Natural killer cell (primary cell): ENCODE data around the gene MAGIX. TPM values are rescaled to one million over a fixed set of nuclear protein-coding genes. Genes with fewer than 3 reads are reported as not detected.

Experiments used
- ATAC-seq, 3 donors: fragments of 150-1000 bp in 2 of 3; fragments of 200-7000 bp in 1 of 3; cut with Tn5 transposase; 1 replicate in 1 of 3; 2 replicates in 2 of 3; pipeline ENCODE4 v1.10.0; 2021; ENCODE audit warnings: mild to moderate bottlenecking in 2 of 3, moderate library complexity in 2 of 3
- DNase-seq, 2 donors: peaks; one replicate each; pipeline versions ENCODE4 v3.0.0 to v3.0.0-alpha.2; 2013 to 2021; ENCODE audit warnings: mixed read lengths in 1 of 2
- H3K27ac ChIP-seq: one replicate; pipeline ENCODE4 v1.5.1; 2013; ENCODE audit warnings: mild to moderate bottlenecking, low read length
- H3K27me3 ChIP-seq: one replicate; pipeline ENCODE4 v1.6.1; 2013; ENCODE audit warnings: low read length; ENCODE audit not compliant: control insufficient read depth, insufficient read depth
- H3K36me3 ChIP-seq: one replicate; pipeline ENCODE4 v1.6.1; 2013; ENCODE audit warnings: low read length; ENCODE audit not compliant: control insufficient read depth, insufficient read depth
- H3K4me1 ChIP-seq: one replicate; pipeline ENCODE4 v1.6.1; 2013; ENCODE audit warnings: low read length; ENCODE audit not compliant: control insufficient read depth, insufficient read depth
- H3K4me3 ChIP-seq: one replicate; pipeline ENCODE4 v1.5.1; 2013; ENCODE audit warnings: low read length
- H3K9me3 ChIP-seq: one replicate; pipeline ENCODE4 v1.6.1; 2013; ENCODE audit warnings: low read length; ENCODE audit not compliant: control insufficient read depth, insufficient read depth
- H3K27ac Mint-ChIP-seq, 2 donors: one replicate each; pipeline ENCODE4 v1.8.0; 2022; ENCODE audit warnings: mild to moderate bottlenecking in 2 of 2, mixed read lengths in 2 of 2, moderate library complexity in 1 of 2
- H3K27me3 Mint-ChIP-seq, 2 donors: one replicate each; pipeline ENCODE4 v1.8.0; 2022; ENCODE audit warnings: low read depth in 2 of 2, mixed read lengths in 2 of 2
- H3K36me3 Mint-ChIP-seq: one replicate; pipeline ENCODE4 v1.8.0; 2022; ENCODE audit warnings: mixed read lengths
- H3K4me1 Mint-ChIP-seq, 2 donors: one replicate each; pipeline ENCODE4 v1.8.0; 2022; ENCODE audit warnings: mixed read lengths in 2 of 2
- H3K4me3 Mint-ChIP-seq: one replicate; pipeline ENCODE4 v1.8.0; 2022; ENCODE audit warnings: mild to moderate bottlenecking, moderate library complexity, mixed read lengths
- H3K9me3 Mint-ChIP-seq, 2 donors: one replicate each; pipeline ENCODE4 v1.8.0; 2022; ENCODE audit warnings: mixed read lengths in 2 of 2
- whole genome bisulfite sequencing: methylation state at CpG from one replicate; pipeline ENCODE4 v1.1.7; 2013; ENCODE audit warnings: missing lambda C conversion rate; ENCODE audit not compliant: insufficient coverage; 5-methylcytosine and 5-hydroxymethylcytosine counted together
- intact Hi-C: fragments of 100-400 bp; cut with micrococcal nuclease; formaldehyde crosslinking; loops from one replicate; pipeline ENCODE4 v1.14.2; 2022
- total RNA-seq, 4 donors: library from RNA; stranded (reverse); fragments of 120-200 nt in 1 of 4; gene quantifications; one replicate each; pipeline versions ENCODE4 v1.2.3 to v1.2.4, GENCODE V29; 2013 to 2022
- TF ChIP-seq, protein P1 (sequence below): fragments of 200-600 bp; IDR thresholded peaks from one replicate; pipeline ENCODE4 v1.8.0; 2022; ENCODE audit warnings: antibody characterized with exemption

Gene MAGIX
- total RNA-seq, 3 donors from 2014 or later (not counting 1 experiment from before 2014, with no cell fraction given) = 1.00 to 1.7 (median 1.2) TPM

DNA sequence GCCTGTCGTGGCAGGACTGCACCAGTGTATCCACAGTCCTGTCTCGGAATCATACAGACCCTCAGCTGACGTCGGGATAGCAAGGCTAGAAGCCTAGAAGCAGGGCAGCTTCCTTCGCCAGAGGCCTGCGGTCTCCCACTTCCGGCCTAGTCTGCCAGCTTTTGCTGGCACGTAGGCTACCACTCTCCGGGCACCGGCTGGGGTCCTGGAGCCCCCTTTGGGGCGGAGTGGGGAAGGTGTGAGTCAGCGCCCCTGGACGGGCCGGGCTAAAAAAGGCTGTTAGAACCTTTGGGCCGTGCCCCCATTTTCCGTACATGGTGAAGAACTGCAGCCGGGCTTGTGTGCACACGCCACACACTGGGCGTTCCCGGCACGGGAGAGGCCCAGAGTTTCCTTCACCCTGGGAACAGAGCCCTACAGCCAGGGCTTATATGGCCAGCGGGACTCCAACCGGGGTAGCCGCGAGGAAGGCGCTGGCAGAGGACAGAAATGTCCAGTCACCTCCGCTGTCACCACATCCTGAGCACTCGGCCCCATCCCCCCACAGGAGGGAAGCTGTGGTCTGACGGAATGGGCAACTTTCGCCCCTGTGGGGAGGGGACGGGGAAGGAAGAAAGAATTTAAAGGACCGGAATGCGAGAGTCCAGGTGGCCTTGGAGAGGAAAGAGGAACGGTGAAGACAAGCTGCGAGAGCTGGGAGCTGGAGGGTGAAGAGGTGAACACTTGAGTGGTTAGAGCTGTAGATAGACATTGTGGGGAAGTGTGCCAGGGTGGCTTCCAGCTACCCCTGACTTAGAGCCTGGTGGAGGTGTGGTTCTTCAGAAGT, 4.6 kb downstream of the MAGIX start:
- Mint-ChIP-seq H3K27ac (peak overlapping the region; percentile 92 to 93), H3K36me3 (no peaks in the 10 kb centered on the region), H3K9me3 (no peaks in the 10 kb centered on the region), H3K27me3 (no peaks in the 10 kb centered on the region), H3K4me1 (peaks cover 22 to 44% of the 10 kb centered on the region in 2 donors), H3K4me3 (peak overlapping the region; percentile 90)
- no peaks in the 10 kb centered on the region for H3K9me3 ChIP-seq
- 0% methylated on average over 32 of the region's 35 CpGs for whole genome bisulfite sequencing
- DNase-seq = peak; percentile 65 to 80
- ATAC-seq = peak; percentile 39 to 61 (median 49)
- H3K4me1 ChIP-seq = peaks cover 58% of the 10 kb centered on the region
- no peaks in the 10 kb centered on the region for H3K36me3 ChIP-seq
- H3K4me3 ChIP-seq = peak overlapping the region; percentile 41
- peak overlapping the region; percentile 89 for H3K27ac ChIP-seq
- TF ChIP-seq, protein P1, sequence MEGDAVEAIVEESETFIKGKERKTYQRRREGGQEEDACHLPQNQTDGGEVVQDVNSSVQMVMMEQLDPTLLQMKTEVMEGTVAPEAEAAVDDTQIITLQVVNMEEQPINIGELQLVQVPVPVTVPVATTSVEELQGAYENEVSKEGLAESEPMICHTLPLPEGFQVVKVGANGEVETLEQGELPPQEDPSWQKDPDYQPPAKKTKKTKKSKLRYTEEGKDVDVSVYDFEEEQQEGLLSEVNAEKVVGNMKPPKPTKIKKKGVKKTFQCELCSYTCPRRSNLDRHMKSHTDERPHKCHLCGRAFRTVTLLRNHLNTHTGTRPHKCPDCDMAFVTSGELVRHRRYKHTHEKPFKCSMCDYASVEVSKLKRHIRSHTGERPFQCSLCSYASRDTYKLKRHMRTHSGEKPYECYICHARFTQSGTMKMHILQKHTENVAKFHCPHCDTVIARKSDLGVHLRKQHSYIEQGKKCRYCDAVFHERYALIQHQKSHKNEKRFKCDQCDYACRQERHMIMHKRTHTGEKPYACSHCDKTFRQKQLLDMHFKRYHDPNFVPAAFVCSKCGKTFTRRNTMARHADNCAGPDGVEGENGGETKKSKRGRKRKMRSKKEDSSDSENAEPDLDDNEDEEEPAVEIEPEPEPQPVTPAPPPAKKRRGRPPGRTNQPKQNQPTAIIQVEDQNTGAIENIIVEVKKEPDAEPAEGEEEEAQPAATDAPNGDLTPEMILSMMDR = no peak
- intact Hi-C loops = loop anchor here (2.0 kb wide), 1 partner anchor 44 kb away; the partner anchor contains the start of gene GPKOW
- no peaks in the 10 kb centered on the region for H3K27me3 ChIP-seq

DNA sequence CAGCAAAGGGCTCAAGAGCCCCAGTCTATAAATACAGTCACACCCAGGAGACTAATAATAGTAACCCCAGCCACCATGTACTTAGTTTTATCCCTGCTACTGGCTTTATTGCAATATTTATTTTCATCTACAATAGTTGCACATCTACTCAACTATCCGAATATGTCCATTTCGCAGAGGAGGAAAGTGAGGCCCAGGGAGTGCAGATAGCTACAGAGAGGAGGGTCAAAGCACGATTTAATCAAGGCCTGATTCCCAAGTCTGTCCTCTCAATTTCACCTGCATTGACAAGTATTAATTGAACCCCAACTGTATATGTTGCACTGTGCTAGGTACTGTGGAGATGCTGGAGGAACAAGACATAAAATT, 5.2 kb downstream of the MAGIX start:
- H3K27me3 Mint-ChIP-seq = no peaks in the 10 kb centered on the region
- TF ChIP-seq, protein P1 = no peak
- H3K36me3 Mint-ChIP-seq = no peaks in the 10 kb centered on the region

DNA sequence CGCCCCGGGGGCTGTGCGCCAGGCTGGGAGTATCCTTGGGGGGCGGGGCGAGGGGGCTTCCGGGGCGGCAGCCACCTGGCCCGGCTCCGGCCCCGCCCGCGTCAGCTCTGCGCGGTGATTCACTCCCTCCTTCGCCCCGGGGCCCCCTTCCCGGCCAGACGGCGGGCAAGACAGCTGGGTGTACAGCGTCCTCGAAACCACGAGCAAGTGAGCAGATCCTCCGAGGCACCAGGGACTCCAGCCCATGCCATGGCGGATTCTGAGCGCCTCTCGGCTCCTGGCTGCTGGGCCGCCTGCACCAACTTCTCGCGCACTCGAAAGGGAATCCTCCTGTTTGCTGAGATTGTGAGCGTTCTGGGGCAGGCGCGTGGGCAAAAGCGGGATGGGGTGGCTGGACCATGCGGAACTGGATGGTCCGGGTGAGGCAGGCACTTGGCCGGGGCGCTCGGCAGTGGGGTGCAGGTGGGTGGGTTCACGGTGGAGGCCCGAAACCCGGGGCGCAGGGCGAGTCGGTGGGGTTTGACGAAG, 9.3 kb downstream of the MAGIX start, which contains the start of gene PLP2:
PLP2 (plus strand) TSS at position 147 of the 528 bp plus-strand sequence; CDS start at position 250, 103 bp downstream.
- H3K4me1 Mint-ChIP-seq = peaks cover 11 to 30% of the 10 kb centered on the region in 2 donors
- peaks cover 43% of the 10 kb centered on the region for H3K4me1 ChIP-seq
- TF ChIP-seq, protein P1 = no peak
- H3K9me3 Mint-ChIP-seq = no peaks in the 10 kb centered on the region
- peak within 1 kb of the TSS; percentile 82 for H3K4me3 Mint-ChIP-seq
- peaks cover 8% of the 10 kb centered on the region for H3K36me3 ChIP-seq
- H3K27me3 ChIP-seq = no peaks in the 10 kb centered on the region
- H3K36me3 Mint-ChIP-seq = no peaks in the 10 kb centered on the region
- H3K27ac ChIP-seq = peak within 1 kb of the TSS; percentile 70
- peak within 1 kb of the TSS; percentile 72 for H3K4me3 ChIP-seq
- peak within 1 kb of the TSS; percentile 69 to 80 for H3K27ac Mint-ChIP-seq
- WGBS = 0% methylated on average over 46 of the region's 46 CpGs
- H3K27me3 Mint-ChIP-seq = no peaks in the 10 kb centered on the region
- intact Hi-C loops = no loop called here
- DNase-seq = peak; percentile 50 to 73
- ATAC-seq = peak; percentile 36 to 46 (median 38)
- H3K9me3 ChIP-seq = no peaks in the 10 kb centered on the region

More for the DNA sequence above, 5.2 kb downstream of the MAGIX start:
- Histone ChIP-seq H3K36me3 (no peaks in the 10 kb centered on the region), H3K27me3 (no peaks in the 10 kb centered on the region), H3K4me1 (peaks cover 62% of the 10 kb centered on the region), H3K4me3 (peak overlapping the region; percentile 41), H3K9me3 (no peaks in the 10 kb centered on the region), H3K27ac (peak overlapping the region; percentile 89)
- intact Hi-C loops = loop anchor here (2.0 kb wide), 1 partner anchor 45 kb away; the partner anchor contains the start of gene GPKOW
- ATAC-seq (no peak), DNase-seq (no peak)
- no peaks in the 10 kb centered on the region for H3K9me3 Mint-ChIP-seq
- H3K27ac Mint-ChIP-seq = peak overlapping the region; percentile 92 to 93
- peaks cover 22 to 47% of the 10 kb centered on the region in 2 donors for H3K4me1 Mint-ChIP-seq
- H3K4me3 Mint-ChIP-seq = peak overlapping the region; percentile 90
- WGBS = 20% methylated on average over 1 of the region's 3 CpGs
